Activated gamma-delta T cell treated with Interleukin-2 at 50 U/mL for 16 hours (primary cell): Measurements from ENCODE around the gene CHST8.

Source experiments
- DNase-seq: peaks from one replicate; pipeline ENCODE4 v3.0.0-alpha.2; 2020

The CHST8 gene

GRCh38 chr19:33620611-33621010 is 1.1 kb upstream of the CHST8 start:
- DNase-seq, result no peak

- no peak for DNase-seq
These were observed 528 bp upstream of the CHST8 start for GRCh38 chr19:33621065-33621785.

- no peak for DNase-seq
These were observed 704 bp downstream of the CHST8 start for GRCh38 chr19:33622505-33622808.

- DNase-seq, result no peak
These were observed 1.2 kb downstream of the CHST8 start for GRCh38 chr19:33622809-33623511.

GRCh38 chr19:33624586-33624985 is 2.8 kb downstream of the CHST8 start:
- DNase-seq, result no peak

GRCh38 chr19:33627526-33627925 is 5.8 kb downstream of the CHST8 start:
- no peak for DNase-seq

GRCh38 chr19:33627962-33628839 is 6.4 kb downstream of the CHST8 start:
- DNase-seq, result no peak

- DNase-seq, result no peak
These were observed 7.4 kb downstream of the CHST8 start for GRCh38 chr19:33628921-33629825.

GRCh38 chr19:33629826-33630375 is 8.1 kb downstream of the CHST8 start:
- DNase-seq, result no peak

GRCh38 chr19:33630880-33631608 is 9.3 kb downstream of the CHST8 start:
- no peak for DNase-seq

- DNase-seq, result no peak
These were observed 9.8 kb downstream of the CHST8 start for GRCh38 chr19:33631609-33631973.

GRCh38 chr19:33634361-33635091 is 12.8 kb downstream of the CHST8 start:
- no peak for DNase-seq

GRCh38 chr19:33638167-33639034 is 16.6 kb downstream of the CHST8 start:
- no peak for DNase-seq

GRCh38 chr19:33639035-33639681 is 17.4 kb downstream of the CHST8 start:
- no peak for DNase-seq

- no peak for DNase-seq
These were observed 19.0 kb downstream of the CHST8 start for GRCh38 chr19:33640773-33641172.

GRCh38 chr19:33641261-33641660 is 19.5 kb downstream of the CHST8 start:
- no peak for DNase-seq

- DNase-seq, result no peak
These were observed 20.3 kb downstream of the CHST8 start for GRCh38 chr19:33641956-33642498.

- no peak for DNase-seq
These were observed 22.6 kb downstream of the CHST8 start for GRCh38 chr19:33644284-33644836.

- DNase-seq, result no peak
These were observed 24.6 kb downstream of the CHST8 start for GRCh38 chr19:33646306-33646705.
